A673 (cell line): Measurements from ENCODE around the gene MRPL47. TPM values are rescaled to one million over a fixed set of nuclear protein-coding genes. Genes with fewer than 3 reads are reported as not detected.

ENCODE experiments used
- BruUV-seq: library from RNA; stranded (reverse); fragments of 400-500 nt; replicated peaks from 2 replicates; lab custom pipeline; 2021; lab: Mats Ljungman, UMichigan
- CTCF ChIA-PET: fragments of 300-600 bp; sonication (Branson Sonifier 250); formaldehyde crosslinking; loops from one replicate; lab custom pipeline; 2022; ENCODE audit warnings: antibody characterized with exemption; lab: Charles Lee
- POLR2A ChIA-PET: fragments of 300-600 bp; sonication (Branson Sonifier 250); formaldehyde crosslinking; loops from one replicate; lab custom pipeline; 2022; ENCODE audit warnings: antibody characterized with exemption; ENCODE audit not compliant: low non-redundant PET; lab: Charles Lee
- DNase-seq: peaks from one replicate; pipeline ENCODE4 v3.0.0-alpha.2; 2015; ENCODE audit warnings: low spot score
- H3K27ac ChIP-seq: fragments of 200-600 bp; sonication (generic); 2 replicates; pipeline ENCODE4 v1.5.1; 2016; ENCODE audit warnings: mixed run types, low read depth, mild to moderate bottlenecking, mixed read lengths, antibody characterized with exemption, low read length; ENCODE audit not compliant: poor library complexity, severe bottlenecking
- H3K27me3 ChIP-seq: fragments of 200-600 bp; sonication (generic); replicated peaks from 2 replicates; pipeline ENCODE4 v1.6.1; 2017; ENCODE audit warnings: mixed run types, low read depth, mild to moderate bottlenecking, mixed read lengths, antibody characterized with exemption, low read length; ENCODE audit not compliant: insufficient read depth, poor library complexity
- H3K36me3 ChIP-seq: fragments of 200-600 bp; sonication (generic); 2 replicates; pipeline ENCODE4 v1.6.1; 2016; ENCODE audit warnings: mixed run types, mild to moderate bottlenecking, mixed read lengths, antibody characterized with exemption, low read length; ENCODE audit not compliant: insufficient read depth, poor library complexity, severe bottlenecking
- H3K4me1 ChIP-seq: fragments of 200-600 bp; sonication (generic); 2 replicates; pipeline ENCODE4 v1.6.1; 2017; ENCODE audit warnings: mixed run types, mild to moderate bottlenecking, mixed read lengths, antibody characterized with exemption, low read length; ENCODE audit not compliant: insufficient read depth, poor library complexity, severe bottlenecking
- H3K4me3 ChIP-seq: fragments of 200-600 bp; sonication (generic); 2 replicates; pipeline ENCODE4 v1.5.1; 2016; ENCODE audit warnings: low read depth, mixed run types, mild to moderate bottlenecking, mixed read lengths, low read length; ENCODE audit not compliant: poor library complexity, severe bottlenecking
- H3K9me3 ChIP-seq: fragments of 200-600 bp; sonication (generic); 2 replicates; pipeline ENCODE4 v1.6.1; 2016; ENCODE audit warnings: mixed run types, low read depth, mild to moderate bottlenecking, mixed read lengths, antibody characterized with exemption, low read length; ENCODE audit not compliant: poor library complexity, severe bottlenecking
- CTCF ChIP-seq: fragments of 300-800, 200-600 bp; sonication (generic); conservative IDR thresholded peaks from 2 replicates; pipeline ENCODE4 v1.5.1; 2017; ENCODE audit warnings: low read depth, mild to moderate bottlenecking, antibody characterized with exemption, low read length, moderate library complexity, mixed read lengths
- EZH2 ChIP-seq: fragments of 200-600 bp; sonication (generic); IDR thresholded peaks from 2 replicates; pipeline ENCODE4 v1.6.1; 2017; ENCODE audit warnings: borderline replicate concordance, low read depth, mild to moderate bottlenecking, mixed read lengths, antibody characterized with exemption, low read length; ENCODE audit not compliant: poor library complexity, severe bottlenecking
- intact Hi-C: fragments of 100-400 bp; cut with micrococcal nuclease; formaldehyde crosslinking; loops from one replicate; pipeline ENCODE4 v1.10.0; 2022; ENCODE audit not compliant: unreplicated experiment
- total RNA-seq: library from RNA; stranded (reverse); gene quantifications from 2 replicates; pipeline ENCODE4 v1.2.3, GENCODE V29; 2021

MRPL47 gene
- total RNA-seq, 1 experiment from 2014 or later: 84.6 TPM

- H3K4me1 ChIP-seq: peaks cover 7% of the 10 kb centered on the region
- peaks cover 19% of the 10 kb centered on the region for H3K36me3 ChIP-seq
- H3K27ac ChIP-seq: no peak overlapping the region
- no TSS peak for BruUV-seq
- ChIA-PET CTCF (interaction anchor here (0.6 kb wide), 1 partner anchor 323 kb away, joined by 3 read pairs; no protein-coding TSS in a partner anchor), POLR2A (interaction anchor here (0.6 kb wide), 1 partner anchor 43 kb away, joined by 3 read pairs; no protein-coding TSS in a partner anchor)
- no peak overlapping the region for H3K4me3 ChIP-seq
- H3K27me3 ChIP-seq: no peaks in the 10 kb centered on the region
- no peaks in the 10 kb centered on the region for H3K9me3 ChIP-seq
- TF ChIP-seq EZH2 (no peak), CTCF (no peak)
- intact Hi-C loops: no loop called here
- no peak for DNase-seq
Measured at GRCh38 chr3:179606534-179607085, 2.2 kb upstream of the MRPL47 start.

GRCh38 chr3:179603831-179604230, 607 bp downstream of the MRPL47 start:
- intact Hi-C loops: no loop called here
- no TSS peak for BruUV-seq
- H3K27ac ChIP-seq: peak overlapping the region; percentile 95

GRCh38 chr3:179603321-179603720, 1.1 kb downstream of the MRPL47 start:
- BruUV-seq: no TSS peak
- intact Hi-C loops: no loop called here
- POLR2A ChIA-PET: no interaction called here

More at GRCh38 chr3:179603831-179604230, 607 bp downstream of the MRPL47 start:
- Histone ChIP-seq H3K4me1 (peaks cover 7% of the 10 kb centered on the region), H3K27me3 (no peaks in the 10 kb centered on the region), H3K9me3 (no peaks in the 10 kb centered on the region), H3K36me3 (peaks cover 47% of the 10 kb centered on the region), H3K4me3 (peak overlapping the region; percentile 85)
- no peak for DNase-seq
- CTCF ChIA-PET: no interaction called here
- TF ChIP-seq EZH2 (no peak), CTCF (no peak)
- POLR2A ChIA-PET: no interaction called here

More at GRCh38 chr3:179603321-179603720, 1.1 kb downstream of the MRPL47 start:
- Histone ChIP-seq H3K4me3 (peak overlapping the region; percentile 85), H3K9me3 (no peaks in the 10 kb centered on the region), H3K4me1 (peaks cover 7% of the 10 kb centered on the region), H3K36me3 (peaks cover 52% of the 10 kb centered on the region), H3K27me3 (no peaks in the 10 kb centered on the region), H3K27ac (no peak overlapping the region)
- no peak for DNase-seq
- CTCF ChIA-PET: interaction anchor here (0.6 kb wide), 1 partner anchor 165 kb away, joined by 3 read pairs; no protein-coding TSS in a partner anchor
- TF ChIP-seq EZH2 (no peak), CTCF (no peak)
